SK-N-SH treated with all-trans-retinoic acid at 6 μM for 48 hours (cell line): ENCODE measurements around the gene CPA4.

ENCODE experiments used
- ATAC-seq: fragments of 200-7000 bp; cut with Tn5 transposase; 3 replicates; pipeline ENCODE4 v1.9.1; 2020; ENCODE audit warnings: mild to moderate bottlenecking, moderate library complexity
- ARNTL ChIP-seq: fragments of 450-650 bp; formaldehyde crosslinking; IDR thresholded peaks from 2 replicates; pipeline ENCODE4 v1.5.0; 2020; ENCODE audit warnings: low read depth, mild to moderate bottlenecking, moderate library complexity, borderline replicate concordance
- BACH2 ChIP-seq: fragments of 250-450 bp; sonication (Bioruptor Pico); IDR thresholded peaks from 2 replicates; pipeline ENCODE4 v1.9.0; 2021; ENCODE audit warnings: mild to moderate bottlenecking, borderline replicate concordance
- CSDC2 ChIP-seq: fragments of 250-450 bp; sonication (Bioruptor Pico); IDR thresholded peaks from 2 replicates; pipeline ENCODE4 v1.5.0; 2020; ENCODE audit warnings: mild to moderate bottlenecking, moderate library complexity
- ESRRG ChIP-seq: fragments of 250-450 bp; sonication (Bioruptor Pico); IDR thresholded peaks from 2 replicates; pipeline ENCODE4 v1.6.1; 2021; ENCODE audit warnings: mild to moderate bottlenecking
- GLIS3 ChIP-seq: fragments of 250-450 bp; sonication (Bioruptor Pico); IDR thresholded peaks from 2 replicates; pipeline ENCODE4 v1.5.0; 2020; ENCODE audit warnings: mild to moderate bottlenecking, moderate library complexity
- ISL1 ChIP-seq: fragments of 250-450 bp; sonication (Bioruptor Pico); IDR thresholded peaks from 2 replicates; pipeline ENCODE4 v2.1.2; 2022; ENCODE audit warnings: mild to moderate bottlenecking, moderate library complexity
- OSR1 ChIP-seq: fragments of 250-450 bp; sonication (Bioruptor Pico); IDR thresholded peaks from 2 replicates; pipeline ENCODE4 v1.8.0; 2022; ENCODE audit warnings: moderate library complexity, mild to moderate bottlenecking, inconsistent platforms
- PPARA ChIP-seq: fragments of 250-450 bp; sonication (Bioruptor Pico); IDR thresholded peaks from 2 replicates; pipeline ENCODE4 v1.5.0; 2020; ENCODE audit warnings: mild to moderate bottlenecking, borderline replicate concordance
- RARB ChIP-seq: fragments of 250-450 bp; sonication (Bioruptor Pico); IDR thresholded peaks from 2 replicates; pipeline ENCODE4 v1.8.0; 2021; ENCODE audit warnings: mild to moderate bottlenecking, moderate library complexity
- SNAI2 ChIP-seq: fragments of 250-450 bp; sonication (Bioruptor Pico); IDR thresholded peaks from 2 replicates; pipeline ENCODE4 v1.5.0; 2020; ENCODE audit warnings: mild to moderate bottlenecking, moderate library complexity
- TCF4 ChIP-seq: fragments of 250-450 bp; sonication (Bioruptor Pico); IDR thresholded peaks from 2 replicates; pipeline ENCODE4 v1.8.0; 2021; ENCODE audit warnings: mild to moderate bottlenecking, moderate library complexity, borderline replicate concordance
- TOX ChIP-seq: fragments of 250-450 bp; sonication (Bioruptor Pico); IDR thresholded peaks from 2 replicates; pipeline ENCODE4 v1.8.0; 2021; ENCODE audit warnings: mild to moderate bottlenecking, moderate library complexity, borderline replicate concordance
- ZC3H10 ChIP-seq: fragments of 250-450 bp; sonication (Bioruptor Pico); IDR thresholded peaks from 2 replicates; pipeline ENCODE4 v1.5.1; 2021; ENCODE audit warnings: mild to moderate bottlenecking, moderate library complexity
- ZFP3 ChIP-seq: fragments of 250-450 bp; sonication (Bioruptor Pico); IDR thresholded peaks from 2 replicates; pipeline ENCODE4 v1.5.0; 2020; ENCODE audit warnings: mild to moderate bottlenecking, moderate library complexity
- ZNF565 ChIP-seq: fragments of 450-650 bp; formaldehyde crosslinking; conservative IDR thresholded peaks from 2 replicates; pipeline ENCODE4 v1.5.0; 2020; ENCODE audit warnings: low read depth, mild to moderate bottlenecking, moderate library complexity
- ZNF70 ChIP-seq: fragments of 450-650 bp; formaldehyde crosslinking; IDR thresholded peaks from 2 replicates; pipeline ENCODE4 v1.5.0; 2020; ENCODE audit warnings: mild to moderate bottlenecking, moderate library complexity
- TF ChIP-seq, protein P1 (sequence below): fragments of 250-450 bp; sonication (Bioruptor Pico); IDR thresholded peaks from 2 replicates; pipeline ENCODE4 v1.8.0; 2020; ENCODE audit warnings: mild to moderate bottlenecking, moderate library complexity, borderline replicate concordance
- TF ChIP-seq, protein P2 (sequence below): fragments of 250-450 bp; sonication (Bioruptor Pico); IDR thresholded peaks from 2 replicates; pipeline ENCODE4 v1.5.1; 2021; ENCODE audit warnings: mild to moderate bottlenecking, moderate library complexity
- TF ChIP-seq, protein P3 (sequence below): fragments of 250-450 bp; sonication (Bioruptor Pico); IDR thresholded peaks from 2 replicates; pipeline ENCODE4 v1.5.0; 2020; ENCODE audit warnings: mild to moderate bottlenecking, moderate library complexity
- TF ChIP-seq, protein P4 (sequence below): fragments of 250-450 bp; sonication (Bioruptor Pico); IDR thresholded peaks from 2 replicates; pipeline ENCODE4 v1.8.0; 2021; ENCODE audit warnings: low read depth, mild to moderate bottlenecking, moderate library complexity, borderline replicate concordance
- TF ChIP-seq, protein P5 (sequence below): fragments of 250-450 bp; sonication (Bioruptor Pico); IDR thresholded peaks from 2 replicates; pipeline ENCODE4 v1.5.1; 2020; ENCODE audit warnings: low read depth, mild to moderate bottlenecking, moderate library complexity

Gene CPA4

DNA sequence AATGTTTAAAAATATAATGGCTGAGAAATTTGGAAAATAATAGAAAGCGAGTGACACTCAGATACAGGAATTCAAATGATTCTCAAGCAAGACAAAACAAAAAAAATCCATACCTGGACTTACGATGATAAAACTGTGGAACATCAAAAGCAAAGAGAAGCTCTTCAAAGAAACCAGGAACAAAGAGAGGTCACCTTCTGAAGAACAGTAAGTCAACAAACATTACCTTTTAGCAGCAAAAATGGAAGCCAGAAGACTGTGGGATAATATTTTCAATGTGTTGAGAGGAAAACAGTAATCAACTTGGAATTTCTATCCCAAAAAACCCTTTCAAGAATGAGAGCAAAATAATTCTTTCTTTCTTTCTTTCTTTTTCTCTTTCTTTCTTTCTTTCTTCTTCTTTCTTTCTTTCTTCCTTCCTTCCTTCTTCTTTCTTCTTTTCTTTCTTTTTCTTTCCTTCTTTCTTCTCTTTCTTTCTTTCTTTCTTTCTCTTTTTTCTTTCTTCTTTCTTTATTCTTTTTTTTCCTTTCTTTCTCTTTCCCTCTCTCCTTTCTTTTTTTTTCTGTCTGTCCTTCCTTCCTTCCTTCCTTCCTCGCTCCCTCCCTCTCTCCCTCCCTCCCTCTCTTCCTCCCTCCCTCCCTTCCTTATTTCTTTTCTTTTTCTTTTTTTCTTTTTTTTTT, 49.9 kb downstream of the CPA4 start:
- TF ChIP-seq SNAI2, result no peak
- TF ChIP-seq, protein P1, sequence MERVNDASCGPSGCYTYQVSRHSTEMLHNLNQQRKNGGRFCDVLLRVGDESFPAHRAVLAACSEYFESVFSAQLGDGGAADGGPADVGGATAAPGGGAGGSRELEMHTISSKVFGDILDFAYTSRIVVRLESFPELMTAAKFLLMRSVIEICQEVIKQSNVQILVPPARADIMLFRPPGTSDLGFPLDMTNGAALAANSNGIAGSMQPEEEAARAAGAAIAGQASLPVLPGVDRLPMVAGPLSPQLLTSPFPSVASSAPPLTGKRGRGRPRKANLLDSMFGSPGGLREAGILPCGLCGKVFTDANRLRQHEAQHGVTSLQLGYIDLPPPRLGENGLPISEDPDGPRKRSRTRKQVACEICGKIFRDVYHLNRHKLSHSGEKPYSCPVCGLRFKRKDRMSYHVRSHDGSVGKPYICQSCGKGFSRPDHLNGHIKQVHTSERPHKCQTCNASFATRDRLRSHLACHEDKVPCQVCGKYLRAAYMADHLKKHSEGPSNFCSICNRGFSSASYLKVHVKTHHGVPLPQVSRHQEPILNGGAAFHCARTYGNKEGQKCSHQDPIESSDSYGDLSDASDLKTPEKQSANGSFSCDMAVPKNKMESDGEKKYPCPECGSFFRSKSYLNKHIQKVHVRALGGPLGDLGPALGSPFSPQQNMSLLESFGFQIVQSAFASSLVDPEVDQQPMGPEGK (CRISPR knock-in tag), result no peak
- TF ChIP-seq ZC3H10, result no peak
- no peak for TF ChIP-seq CSDC2 (CRISPR knock-in tag)
- no peak for TF ChIP-seq TOX (CRISPR knock-in tag)
- TF ChIP-seq, protein P2, sequence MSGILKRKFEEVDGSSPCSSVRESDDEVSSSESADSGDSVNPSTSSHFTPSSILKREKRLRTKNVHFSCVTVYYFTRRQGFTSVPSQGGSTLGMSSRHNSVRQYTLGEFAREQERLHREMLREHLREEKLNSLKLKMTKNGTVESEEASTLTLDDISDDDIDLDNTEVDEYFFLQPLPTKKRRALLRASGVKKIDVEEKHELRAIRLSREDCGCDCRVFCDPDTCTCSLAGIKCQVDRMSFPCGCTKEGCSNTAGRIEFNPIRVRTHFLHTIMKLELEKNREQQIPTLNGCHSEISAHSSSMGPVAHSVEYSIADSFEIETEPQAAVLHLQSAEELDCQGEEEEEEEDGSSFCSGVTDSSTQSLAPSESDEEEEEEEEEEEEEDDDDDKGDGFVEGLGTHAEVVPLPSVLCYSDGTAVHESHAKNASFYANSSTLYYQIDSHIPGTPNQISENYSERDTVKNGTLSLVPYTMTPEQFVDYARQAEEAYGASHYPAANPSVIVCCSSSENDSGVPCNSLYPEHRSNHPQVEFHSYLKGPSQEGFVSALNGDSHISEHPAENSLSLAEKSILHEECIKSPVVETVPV (CRISPR knock-in tag), result no peak
- TF ChIP-seq PPARA (CRISPR knock-in tag), result no peak
- no peak for TF ChIP-seq ZFP3 (CRISPR knock-in tag)
- no peak for TF ChIP-seq ARNTL
- no peak for TF ChIP-seq TCF4
- no peak for TF ChIP-seq GLIS3 (CRISPR knock-in tag)
- no peak for TF ChIP-seq ZNF565
- TF ChIP-seq, protein P3, sequence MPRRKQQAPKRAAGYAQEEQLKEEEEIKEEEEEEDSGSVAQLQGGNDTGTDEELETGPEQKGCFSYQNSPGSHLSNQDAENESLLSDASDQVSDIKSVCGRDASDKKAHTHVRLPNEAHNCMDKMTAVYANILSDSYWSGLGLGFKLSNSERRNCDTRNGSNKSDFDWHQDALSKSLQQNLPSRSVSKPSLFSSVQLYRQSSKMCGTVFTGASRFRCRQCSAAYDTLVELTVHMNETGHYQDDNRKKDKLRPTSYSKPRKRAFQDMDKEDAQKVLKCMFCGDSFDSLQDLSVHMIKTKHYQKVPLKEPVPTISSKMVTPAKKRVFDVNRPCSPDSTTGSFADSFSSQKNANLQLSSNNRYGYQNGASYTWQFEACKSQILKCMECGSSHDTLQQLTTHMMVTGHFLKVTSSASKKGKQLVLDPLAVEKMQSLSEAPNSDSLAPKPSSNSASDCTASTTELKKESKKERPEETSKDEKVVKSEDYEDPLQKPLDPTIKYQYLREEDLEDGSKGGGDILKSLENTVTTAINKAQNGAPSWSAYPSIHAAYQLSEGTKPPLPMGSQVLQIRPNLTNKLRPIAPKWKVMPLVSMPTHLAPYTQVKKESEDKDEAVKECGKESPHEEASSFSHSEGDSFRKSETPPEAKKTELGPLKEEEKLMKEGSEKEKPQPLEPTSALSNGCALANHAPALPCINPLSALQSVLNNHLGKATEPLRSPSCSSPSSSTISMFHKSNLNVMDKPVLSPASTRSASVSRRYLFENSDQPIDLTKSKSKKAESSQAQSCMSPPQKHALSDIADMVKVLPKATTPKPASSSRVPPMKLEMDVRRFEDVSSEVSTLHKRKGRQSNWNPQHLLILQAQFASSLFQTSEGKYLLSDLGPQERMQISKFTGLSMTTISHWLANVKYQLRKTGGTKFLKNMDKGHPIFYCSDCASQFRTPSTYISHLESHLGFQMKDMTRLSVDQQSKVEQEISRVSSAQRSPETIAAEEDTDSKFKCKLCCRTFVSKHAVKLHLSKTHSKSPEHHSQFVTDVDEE, result no peak
- no peak for TF ChIP-seq OSR1 (CRISPR knock-in tag)
- TF ChIP-seq, protein P4, sequence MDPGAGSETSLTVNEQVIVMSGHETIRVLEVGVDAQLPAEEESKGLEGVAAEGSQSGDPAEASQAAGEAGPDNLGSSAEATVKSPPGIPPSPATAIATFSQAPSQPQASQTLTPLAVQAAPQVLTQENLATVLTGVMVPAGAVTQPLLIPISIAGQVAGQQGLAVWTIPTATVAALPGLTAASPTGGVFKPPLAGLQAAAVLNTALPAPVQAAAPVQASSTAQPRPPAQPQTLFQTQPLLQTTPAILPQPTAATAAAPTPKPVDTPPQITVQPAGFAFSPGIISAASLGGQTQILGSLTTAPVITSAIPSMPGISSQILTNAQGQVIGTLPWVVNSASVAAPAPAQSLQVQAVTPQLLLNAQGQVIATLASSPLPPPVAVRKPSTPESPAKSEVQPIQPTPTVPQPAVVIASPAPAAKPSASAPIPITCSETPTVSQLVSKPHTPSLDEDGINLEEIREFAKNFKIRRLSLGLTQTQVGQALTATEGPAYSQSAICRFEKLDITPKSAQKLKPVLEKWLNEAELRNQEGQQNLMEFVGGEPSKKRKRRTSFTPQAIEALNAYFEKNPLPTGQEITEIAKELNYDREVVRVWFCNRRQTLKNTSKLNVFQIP (CRISPR knock-in tag), result no peak
- TF ChIP-seq RARB (CRISPR knock-in tag), result no peak
- no peak for ATAC-seq

DNA sequence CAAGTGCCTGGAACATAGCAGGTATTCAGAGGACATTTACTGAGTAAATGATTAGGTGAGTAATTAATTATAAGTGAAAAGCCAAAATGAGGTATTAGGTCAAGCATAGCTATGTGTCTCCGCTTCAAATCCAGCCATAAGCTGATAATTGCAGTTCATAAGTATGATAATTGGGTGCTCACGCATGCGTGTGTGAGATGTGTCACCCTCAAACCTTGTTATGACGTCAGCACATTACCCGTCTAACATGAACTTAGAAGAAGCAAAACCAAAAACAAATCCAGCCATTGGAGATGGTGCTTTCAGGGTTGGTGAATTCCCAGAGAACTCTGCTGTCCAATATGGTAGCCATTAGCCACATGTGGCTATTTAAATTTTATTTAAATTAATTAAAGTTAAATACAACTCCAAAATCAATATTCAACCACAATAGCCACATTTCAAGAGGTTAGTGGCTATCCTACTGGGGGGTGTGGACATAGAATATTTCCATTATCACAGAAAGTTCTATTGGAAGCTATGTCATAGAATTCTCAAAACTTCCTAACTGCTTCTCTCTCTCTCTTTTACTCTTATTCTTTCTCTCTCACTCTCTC, 51.4 kb downstream of the CPA4 start, which contains the start of gene CPA5:
Gene CPA5, plus strand, starts transcription at position 546 of the 596 bp plus-strand sequence. CDS start 1,670 bp downstream, outside the sequence.
- no peak for TF ChIP-seq GLIS3 (CRISPR knock-in tag)
- TF ChIP-seq ZC3H10, result no peak
- TF ChIP-seq PPARA (CRISPR knock-in tag), result no peak
- TF ChIP-seq BACH2 (CRISPR knock-in tag), result no peak
- TF ChIP-seq ZFP3 (CRISPR knock-in tag), result no peak
- no peak for TF ChIP-seq ZNF70 (CRISPR knock-in tag)
- TF ChIP-seq ISL1 (CRISPR knock-in tag), result no peak
- no peak for TF ChIP-seq TOX (CRISPR knock-in tag)
- no peak for TF ChIP-seq OSR1 (CRISPR knock-in tag)
- TF ChIP-seq, protein P4 (CRISPR knock-in tag), result no peak
- no peak for TF ChIP-seq SNAI2
- TF ChIP-seq, protein P3, result no peak
- TF ChIP-seq RARB (CRISPR knock-in tag), result no peak
- TF ChIP-seq, protein P1 (CRISPR knock-in tag), result no peak
- TF ChIP-seq, protein P5, sequence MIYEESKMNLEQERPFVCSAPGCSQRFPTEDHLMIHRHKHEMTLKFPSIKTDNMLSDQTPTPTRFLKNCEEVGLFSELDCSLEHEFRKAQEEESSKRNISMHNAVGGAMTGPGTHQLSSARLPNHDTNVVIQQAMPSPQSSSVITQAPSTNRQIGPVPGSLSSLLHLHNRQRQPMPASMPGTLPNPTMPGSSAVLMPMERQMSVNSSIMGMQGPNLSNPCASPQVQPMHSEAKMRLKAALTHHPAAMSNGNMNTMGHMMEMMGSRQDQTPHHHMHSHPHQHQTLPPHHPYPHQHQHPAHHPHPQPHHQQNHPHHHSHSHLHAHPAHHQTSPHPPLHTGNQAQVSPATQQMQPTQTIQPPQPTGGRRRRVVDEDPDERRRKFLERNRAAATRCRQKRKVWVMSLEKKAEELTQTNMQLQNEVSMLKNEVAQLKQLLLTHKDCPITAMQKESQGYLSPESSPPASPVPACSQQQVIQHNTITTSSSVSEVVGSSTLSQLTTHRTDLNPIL (CRISPR knock-in tag), result no peak
- TF ChIP-seq CSDC2 (CRISPR knock-in tag), result no peak
- no peak for TF ChIP-seq ESRRG (CRISPR knock-in tag)
- TF ChIP-seq ZNF565, result no peak
- TF ChIP-seq, all 23 proteins: peak for 0
- ATAC-seq, result no peak
